ENCODE measurements around the gene EFCAB8.

The EFCAB8 gene

GRCh38 chr20:32858701-32859372, at the start of gene EFCAB8:
Gene EFCAB8 (plus strand): TSS chr20:32858923. CDS start chr20:32863793, 4,870 bp downstream.
- FAIRE-seq: no peak

- FAIRE-seq: no peak
Measured at GRCh38 chr20:32809907-32810306, 48.8 kb upstream of the EFCAB8 start.

GRCh38 chr20:32810941-32811340, 47.8 kb upstream of the EFCAB8 start:
- FAIRE-seq: no peak

GRCh38 chr20:32811886-32812285, 46.8 kb upstream of the EFCAB8 start:
- no peak for FAIRE-seq

GRCh38 chr20:32819992-32820697, 38.6 kb upstream of the EFCAB8 start:
- no peak for FAIRE-seq

- no peak for FAIRE-seq
Measured at GRCh38 chr20:32820698-32821377, 37.9 kb upstream of the EFCAB8 start.

GRCh38 chr20:32822225-32822624, 36.5 kb upstream of the EFCAB8 start:
- no peak for FAIRE-seq

GRCh38 chr20:32823078-32823477, 35.6 kb upstream of the EFCAB8 start:
- FAIRE-seq: no peak

GRCh38 chr20:32823737-32824588, 34.8 kb upstream of the EFCAB8 start:
- FAIRE-seq: no peak

- FAIRE-seq: no peak
Measured at GRCh38 chr20:32828029-32828680, 30.6 kb upstream of the EFCAB8 start.

GRCh38 chr20:32829311-32830005, 29.3 kb upstream of the EFCAB8 start:
- FAIRE-seq: no peak

- no peak for FAIRE-seq
Measured at GRCh38 chr20:32830437-32830836, 28.3 kb upstream of the EFCAB8 start.

GRCh38 chr20:32831982-32832381, 26.7 kb upstream of the EFCAB8 start:
- no peak for FAIRE-seq

GRCh38 chr20:32832664-32833063, 26.1 kb upstream of the EFCAB8 start:
- FAIRE-seq: no peak

GRCh38 chr20:32834972-32835371, 23.8 kb upstream of the EFCAB8 start:
- no peak for FAIRE-seq

- FAIRE-seq: no peak
Measured at GRCh38 chr20:32837157-32837556, 21.6 kb upstream of the EFCAB8 start.

- no peak for FAIRE-seq
Measured at GRCh38 chr20:32839227-32839981, 19.3 kb upstream of the EFCAB8 start.

- no peak for FAIRE-seq
Measured at GRCh38 chr20:32839982-32840285, 18.8 kb upstream of the EFCAB8 start.

- no peak for FAIRE-seq
Measured at GRCh38 chr20:32841174-32841573, 17.5 kb upstream of the EFCAB8 start.

- no peak for FAIRE-seq
Measured at GRCh38 chr20:32841632-32842031, 17.1 kb upstream of the EFCAB8 start.

Data from A204.1 (cell line).